Glutamatergic neuron (in vitro differentiated cells): ENCODE measurements around the gene LRRC7. TPM values are rescaled to one million over a fixed set of nuclear protein-coding genes. Genes with fewer than 3 reads are reported as not detected.

Experiments used
- DNase-seq: peaks from one replicate; pipeline ENCODE4 v3.0.0; 2022
- H3K27ac Mint-ChIP-seq: one replicate; pipeline ENCODE4 v1.8.0; 2020; ENCODE audit warnings: mild to moderate bottlenecking, mixed read lengths, inconsistent platforms; ENCODE audit not compliant: unreplicated experiment
- H3K27me3 Mint-ChIP-seq: one replicate; pipeline ENCODE4 v1.8.0; 2020; ENCODE audit warnings: mild to moderate bottlenecking, moderate library complexity, mixed read lengths, inconsistent platforms; ENCODE audit not compliant: unreplicated experiment
- H3K36me3 Mint-ChIP-seq: one replicate; pipeline ENCODE4 v1.8.0; 2020; ENCODE audit warnings: mild to moderate bottlenecking, mixed read lengths, inconsistent platforms; ENCODE audit not compliant: unreplicated experiment
- H3K4me1 Mint-ChIP-seq: one replicate; pipeline ENCODE4 v1.8.0; 2020; ENCODE audit warnings: mild to moderate bottlenecking, low read depth, mixed read lengths, inconsistent platforms; ENCODE audit not compliant: unreplicated experiment
- H3K4me3 Mint-ChIP-seq: one replicate; pipeline ENCODE4 v1.8.0; 2020; ENCODE audit warnings: mild to moderate bottlenecking, mixed read lengths, inconsistent platforms; ENCODE audit not compliant: unreplicated experiment
- H3K9me3 Mint-ChIP-seq: one replicate; pipeline ENCODE4 v1.8.0; 2020; ENCODE audit warnings: mild to moderate bottlenecking, moderate library complexity, mixed read lengths, inconsistent platforms; ENCODE audit not compliant: unreplicated experiment
- total RNA-seq: library from RNA; stranded (reverse); fragmentation: NEBNext Ultra II Directional; extraction: Animal tissue kit (Norgen Biotek cat#: 25700); gene quantifications from one replicate; pipeline ENCODE4 v1.2.1, GENCODE V29; 2021; ENCODE audit not compliant: unreplicated experiment
- TF ChIP-seq, protein P1 (sequence below): fragments of 200-600 bp; sonication (generic); IDR thresholded peaks from one replicate; pipeline ENCODE4 v1.5.0; 2021; ENCODE audit not compliant: partially characterized antibody, unreplicated experiment

LRRC7 gene
- total RNA-seq, 1 donor from 2014 or later = 19.1 TPM

DNA sequence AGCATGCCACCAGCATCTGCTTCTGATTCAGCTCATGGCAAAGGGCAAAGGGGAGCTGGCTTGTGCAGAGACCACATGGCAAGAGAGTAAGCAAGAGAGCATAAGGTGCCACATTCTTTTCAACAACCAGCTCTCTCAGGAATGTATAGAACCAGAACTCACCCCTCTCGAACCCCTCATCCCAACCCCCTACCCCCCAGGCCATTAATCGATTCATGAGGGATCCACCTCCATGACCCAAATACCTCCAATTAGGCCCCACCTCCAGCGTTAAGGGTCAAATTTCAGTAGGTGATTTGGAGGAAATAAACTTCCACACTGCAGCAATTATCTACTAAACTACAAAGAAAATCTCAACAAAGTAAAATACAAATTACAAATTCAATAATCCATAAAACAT, 32.2 kb upstream of the LRRC7 start:
- DNase-seq = no peak
- H3K9me3 Mint-ChIP-seq = no peaks in the 10 kb centered on the region
- no peaks in the 10 kb centered on the region for H3K4me1 Mint-ChIP-seq
- H3K4me3 Mint-ChIP-seq = no peak overlapping the region
- H3K27ac Mint-ChIP-seq = no peak overlapping the region
- TF ChIP-seq, protein P1, sequence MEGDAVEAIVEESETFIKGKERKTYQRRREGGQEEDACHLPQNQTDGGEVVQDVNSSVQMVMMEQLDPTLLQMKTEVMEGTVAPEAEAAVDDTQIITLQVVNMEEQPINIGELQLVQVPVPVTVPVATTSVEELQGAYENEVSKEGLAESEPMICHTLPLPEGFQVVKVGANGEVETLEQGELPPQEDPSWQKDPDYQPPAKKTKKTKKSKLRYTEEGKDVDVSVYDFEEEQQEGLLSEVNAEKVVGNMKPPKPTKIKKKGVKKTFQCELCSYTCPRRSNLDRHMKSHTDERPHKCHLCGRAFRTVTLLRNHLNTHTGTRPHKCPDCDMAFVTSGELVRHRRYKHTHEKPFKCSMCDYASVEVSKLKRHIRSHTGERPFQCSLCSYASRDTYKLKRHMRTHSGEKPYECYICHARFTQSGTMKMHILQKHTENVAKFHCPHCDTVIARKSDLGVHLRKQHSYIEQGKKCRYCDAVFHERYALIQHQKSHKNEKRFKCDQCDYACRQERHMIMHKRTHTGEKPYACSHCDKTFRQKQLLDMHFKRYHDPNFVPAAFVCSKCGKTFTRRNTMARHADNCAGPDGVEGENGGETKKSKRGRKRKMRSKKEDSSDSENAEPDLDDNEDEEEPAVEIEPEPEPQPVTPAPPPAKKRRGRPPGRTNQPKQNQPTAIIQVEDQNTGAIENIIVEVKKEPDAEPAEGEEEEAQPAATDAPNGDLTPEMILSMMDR = no peak
- no peaks in the 10 kb centered on the region for H3K36me3 Mint-ChIP-seq
- no peaks in the 10 kb centered on the region for H3K27me3 Mint-ChIP-seq

DNA sequence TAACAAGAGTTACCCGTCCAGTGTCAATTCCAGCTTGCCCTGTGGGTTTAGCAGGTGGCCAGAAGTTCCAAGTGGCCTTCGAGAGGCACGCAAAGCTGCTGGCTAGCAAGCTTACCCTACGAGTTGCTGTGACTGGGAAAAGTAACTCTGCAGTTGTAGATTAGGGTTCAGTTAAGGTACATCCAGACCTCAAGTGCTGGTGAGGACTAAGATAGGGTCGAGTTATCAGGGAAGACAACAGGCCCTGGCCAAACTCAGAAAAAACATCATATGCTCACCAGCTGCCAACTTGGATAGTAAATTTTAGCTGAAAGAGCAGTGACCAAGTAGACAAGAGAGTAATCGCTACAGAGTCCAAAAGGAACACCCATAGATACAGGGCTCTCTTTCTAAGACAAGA, 27.7 kb upstream of the LRRC7 start:
- TF ChIP-seq, protein P1 = no peak
- Mint-ChIP-seq H3K27ac (no peak overlapping the region), H3K36me3 (no peaks in the 10 kb centered on the region), H3K4me1 (no peaks in the 10 kb centered on the region), H3K4me3 (no peak overlapping the region), H3K9me3 (no peaks in the 10 kb centered on the region), H3K27me3 (no peaks in the 10 kb centered on the region)
- no peak for DNase-seq

DNA sequence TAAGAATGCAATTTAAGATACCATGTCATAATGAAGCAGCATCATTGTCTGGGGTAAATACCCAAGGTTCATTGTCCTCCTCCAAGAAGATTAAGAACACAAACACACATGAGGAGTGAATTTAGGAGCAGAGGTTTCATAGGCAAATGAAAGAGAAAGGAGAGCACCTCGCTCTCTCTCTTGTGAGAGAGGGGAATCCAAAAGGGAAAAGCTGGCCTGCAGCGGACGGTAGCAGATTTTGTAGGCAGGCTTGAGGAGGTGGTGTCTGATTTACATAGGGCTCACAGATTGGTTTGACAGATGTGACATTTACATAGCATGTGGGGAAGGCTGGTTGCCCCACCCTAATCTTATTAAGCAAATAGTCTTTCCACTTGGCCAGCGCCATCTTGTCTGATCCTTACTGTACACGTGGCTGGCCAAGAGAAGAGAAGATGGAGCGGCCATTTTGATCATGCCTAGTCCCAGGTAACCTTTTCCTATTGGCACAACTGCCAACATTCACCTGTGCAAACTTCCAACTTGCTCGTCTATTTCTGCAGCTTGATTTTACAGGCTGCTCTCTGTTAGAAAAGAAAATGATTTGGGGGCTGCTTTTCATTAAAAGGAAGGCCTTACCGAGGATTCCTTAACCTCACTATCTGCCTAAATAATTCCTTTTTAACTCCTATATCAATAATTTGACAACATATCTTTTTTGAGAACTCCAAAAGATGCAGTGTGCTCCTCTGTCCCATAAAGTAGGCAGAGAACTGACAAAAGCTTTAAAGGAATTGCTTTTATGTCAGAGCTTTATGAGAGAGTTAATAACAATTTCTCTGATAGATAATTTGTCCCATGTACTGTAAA, 16.0 kb upstream of the LRRC7 start:
- Mint-ChIP-seq H3K27ac (peak overlapping the region; percentile 71), H3K4me1 (peaks cover 3% of the 10 kb centered on the region), H3K36me3 (no peaks in the 10 kb centered on the region), H3K9me3 (peaks cover 5% of the 10 kb centered on the region), H3K27me3 (no peaks in the 10 kb centered on the region), H3K4me3 (peak overlapping the region; percentile 33)
- TF ChIP-seq, protein P1 = no peak
- DNase-seq = no peak

DNA sequence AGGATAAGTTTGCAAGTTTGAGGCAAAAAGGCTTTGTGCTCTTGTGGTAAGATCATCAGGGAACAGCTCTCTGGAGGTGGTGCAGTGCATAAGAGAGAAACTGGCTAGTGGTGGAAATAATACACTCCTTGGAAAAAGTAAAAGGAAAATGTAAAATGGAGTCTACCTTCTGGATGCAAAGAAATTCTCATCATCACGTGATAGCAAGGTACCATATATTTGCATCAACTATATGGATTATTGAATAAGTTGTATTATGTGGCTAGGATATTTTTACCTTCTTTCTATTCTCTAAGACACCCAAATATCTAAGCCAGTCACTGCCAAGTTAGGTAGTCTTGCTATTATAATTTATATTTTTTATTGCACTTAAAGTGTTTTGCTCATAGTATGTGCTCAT, 14.0 kb upstream of the LRRC7 start:
- peaks cover 3% of the 10 kb centered on the region for H3K4me1 Mint-ChIP-seq
- TF ChIP-seq, protein P1 = no peak
- DNase-seq = no peak

More for the DNA sequence above, 14.0 kb upstream of the LRRC7 start:
- Mint-ChIP-seq H3K36me3 (no peaks in the 10 kb centered on the region), H3K27ac (no peak overlapping the region), H3K4me3 (no peak overlapping the region), H3K27me3 (no peaks in the 10 kb centered on the region), H3K9me3 (peaks cover 5% of the 10 kb centered on the region)
